22Rv1 (cell line): ENCODE results near the gene SYVN1.

ENCODE experiments used
- CTCF ChIP-seq: fragments of 450-650 bp; IDR thresholded peaks from 2 replicates; pipeline ENCODE4 v1.5.1; 2017; ENCODE audit warnings: mild to moderate bottlenecking
- ZFX ChIP-seq: fragments of 450-650 bp; IDR thresholded peaks from 2 replicates; pipeline ENCODE4 v1.6.1; 2017; ENCODE audit warnings: antibody characterized with exemption, borderline replicate concordance

DNA sequence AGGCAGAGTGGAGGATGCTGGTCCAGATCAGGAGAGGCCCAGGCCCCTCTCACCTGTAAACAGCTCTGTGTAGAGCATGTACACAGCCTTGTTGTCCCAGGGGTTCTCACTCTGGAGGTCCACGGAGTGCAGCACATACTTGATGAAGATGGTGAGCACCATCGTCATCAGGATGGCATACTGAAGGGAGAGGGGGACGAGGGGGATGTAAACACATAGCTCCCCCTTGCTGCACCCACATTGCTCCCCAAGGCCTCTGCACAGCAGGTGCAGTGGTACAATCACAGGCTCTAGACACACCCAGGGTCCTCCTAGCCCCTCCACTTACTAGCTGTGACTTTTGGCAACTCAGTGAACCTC is 2.9 kb downstream of the SYVN1 start:
- TF ChIP-seq CTCF (no peak), ZFX (no peak)
